Central memory CD8-positive, alpha-beta T cell (primary cell): ENCODE results near the gene SPP2.

Experiments used
- ATAC-seq: fragments of 150-1000 bp; cut with Tn5 transposase; replicated peaks from 2 replicates; pipeline ENCODE4 v1.10.0; 2022; ENCODE audit warnings: mild to moderate bottlenecking, moderate FRiP score, moderate number of reproducible peaks; ENCODE audit not compliant: poor library complexity, severe bottlenecking; ENCODE audit errors: extremely low read depth
- DNase-seq, 2 donors: peaks; one replicate each; pipeline ENCODE4 v3.0.0; 2021; ENCODE audit warnings: low spot score in 2 of 2
- H3K27ac Mint-ChIP-seq: one replicate; pipeline ENCODE4 v1.8.0; 2022; ENCODE audit warnings: low read depth, mild to moderate bottlenecking, moderate library complexity, mixed read lengths
- H3K27me3 Mint-ChIP-seq: one replicate; pipeline ENCODE4 v1.8.0; 2022; ENCODE audit warnings: mixed read lengths
- H3K36me3 Mint-ChIP-seq: one replicate; pipeline ENCODE4 v1.8.0; 2022; ENCODE audit warnings: mild to moderate bottlenecking, moderate library complexity, mixed read lengths; ENCODE audit not compliant: insufficient read depth
- H3K4me1 Mint-ChIP-seq: one replicate; pipeline ENCODE4 v1.8.0; 2022; ENCODE audit warnings: mixed read lengths
- H3K4me3 Mint-ChIP-seq: one replicate; pipeline ENCODE4 v1.8.0; 2022; ENCODE audit warnings: mild to moderate bottlenecking, moderate library complexity, mixed read lengths
- H3K9me3 Mint-ChIP-seq: one replicate; pipeline ENCODE4 v1.8.0; 2022; ENCODE audit warnings: mixed read lengths

Gene SPP2, protein sequence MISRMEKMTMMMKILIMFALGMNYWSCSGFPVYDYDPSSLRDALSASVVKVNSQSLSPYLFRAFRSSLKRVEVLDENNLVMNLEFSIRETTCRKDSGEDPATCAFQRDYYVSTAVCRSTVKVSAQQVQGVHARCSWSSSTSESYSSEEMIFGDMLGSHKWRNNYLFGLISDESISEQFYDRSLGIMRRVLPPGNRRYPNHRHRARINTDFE

GRCh38 chr2:234050455-234051135 is at the start of gene SPP2:
Gene SPP2 (plus strand): TSS chr2:234050702. CDS start chr2:234050787, 85 bp downstream.
- ATAC-seq = no peak
- H3K9me3 Mint-ChIP-seq = peaks cover 4% of the 10 kb centered on the region
- DNase-seq = no peak
- no peak within 1 kb of the TSS for H3K4me3 Mint-ChIP-seq
- H3K27me3 Mint-ChIP-seq = peaks cover 11% of the 10 kb centered on the region
- no peaks in the 10 kb centered on the region for H3K36me3 Mint-ChIP-seq
- peaks cover 22% of the 10 kb centered on the region for H3K4me1 Mint-ChIP-seq
- no peak within 1 kb of the TSS for H3K27ac Mint-ChIP-seq

DNA sequence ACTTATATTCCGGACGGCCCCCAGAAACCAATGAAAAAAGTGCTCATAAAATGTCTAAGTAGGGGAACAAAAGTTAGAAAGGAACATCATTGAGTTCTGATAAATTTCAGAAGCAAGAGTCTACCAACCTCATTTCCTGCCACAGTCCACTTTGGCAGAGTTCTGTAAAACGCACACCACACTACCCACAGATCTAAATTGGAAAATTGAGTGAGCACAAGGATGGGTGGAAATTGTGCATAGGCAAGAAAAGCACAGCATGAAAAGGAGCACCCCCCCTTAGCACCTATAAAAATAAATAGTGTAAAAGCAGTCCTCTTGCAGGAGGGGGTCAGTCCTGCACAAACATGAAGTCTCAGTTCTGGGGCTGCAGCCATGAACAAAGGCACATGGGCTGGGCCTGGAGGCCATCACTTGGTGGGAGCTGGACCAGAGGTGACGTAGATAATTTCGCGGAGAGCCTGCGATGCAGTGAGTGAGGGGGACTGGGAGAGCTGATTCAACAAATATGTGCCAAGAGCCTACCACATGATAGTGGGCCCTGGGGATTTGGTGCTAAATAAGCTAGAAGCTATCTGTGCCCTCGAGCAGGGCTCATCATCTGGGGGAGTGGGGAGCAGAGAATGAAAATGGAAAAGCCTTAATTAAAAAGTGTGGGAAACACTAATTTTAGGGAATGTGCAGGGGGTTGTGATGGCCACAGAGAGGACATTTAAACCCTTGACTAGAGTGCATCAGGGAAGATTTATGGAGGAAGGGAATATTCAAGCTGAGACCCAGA is 48.9 kb upstream of the SPP2 start:
- ATAC-seq (peak; percentile 43), DNase-seq (no peak)
- no peaks in the 10 kb centered on the region for H3K9me3 Mint-ChIP-seq
- H3K27ac Mint-ChIP-seq = peak overlapping the region; percentile 56
- H3K36me3 Mint-ChIP-seq = no peaks in the 10 kb centered on the region
- peak overlapping the region; percentile 48 for H3K4me3 Mint-ChIP-seq
- H3K27me3 Mint-ChIP-seq = no peaks in the 10 kb centered on the region
- H3K4me1 Mint-ChIP-seq = peaks cover 37% of the 10 kb centered on the region

- no peaks in the 10 kb centered on the region for H3K36me3 Mint-ChIP-seq
- no peak for ATAC-seq
- H3K27me3 Mint-ChIP-seq = no peaks in the 10 kb centered on the region
- H3K4me3 Mint-ChIP-seq = no peak overlapping the region
- peaks cover 35% of the 10 kb centered on the region for H3K4me1 Mint-ChIP-seq
- DNase-seq = no peak
- no peak overlapping the region for H3K27ac Mint-ChIP-seq
- no peaks in the 10 kb centered on the region for H3K9me3 Mint-ChIP-seq
Measured at GRCh38 chr2:234002281-234002680, 48.2 kb upstream of the SPP2 start.

DNA sequence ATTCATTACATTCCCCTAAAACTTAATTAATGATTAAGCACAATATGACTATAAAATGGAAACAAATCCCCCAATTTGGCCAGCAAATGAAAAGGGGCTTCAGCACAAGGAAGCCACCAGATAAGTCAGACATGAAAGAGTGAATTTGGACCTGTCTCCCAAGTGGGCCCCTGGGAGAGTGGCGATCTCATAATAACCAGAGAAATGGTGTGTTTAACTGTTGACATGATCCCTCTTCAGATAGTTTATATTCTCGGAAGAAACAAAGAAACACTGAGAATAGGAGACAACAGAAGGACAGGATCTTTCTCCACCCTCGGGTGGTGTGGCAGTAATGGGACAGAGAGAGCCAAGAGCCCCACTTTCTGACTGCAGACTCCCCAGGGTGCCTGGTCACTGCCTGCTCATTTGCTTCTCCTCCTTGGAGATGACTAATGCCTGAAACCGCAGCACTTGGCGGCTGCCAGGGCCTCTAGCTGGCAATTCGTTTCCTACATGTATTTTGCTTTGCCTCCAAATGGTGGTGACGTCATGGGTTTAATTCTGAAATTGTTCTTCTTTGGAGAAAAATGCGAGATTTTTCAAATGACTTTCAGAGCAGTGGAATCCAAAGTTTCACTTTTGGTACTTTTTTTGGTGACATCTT is 46.4 kb upstream of the SPP2 start:
- ATAC-seq = no peak

GRCh38 chr2:234005126-234005525 is 45.4 kb upstream of the SPP2 start:
- Mint-ChIP-seq H3K36me3 (no peaks in the 10 kb centered on the region), H3K4me3 (no peak overlapping the region), H3K27me3 (no peaks in the 10 kb centered on the region), H3K27ac (no peak overlapping the region), H3K9me3 (no peaks in the 10 kb centered on the region), H3K4me1 (peaks cover 39% of the 10 kb centered on the region)
- ATAC-seq (no peak), DNase-seq (no peak)

More for the DNA sequence above, 46.4 kb upstream of the SPP2 start:
- H3K36me3 Mint-ChIP-seq = no peaks in the 10 kb centered on the region
- H3K4me1 Mint-ChIP-seq = peaks cover 39% of the 10 kb centered on the region
- no peak overlapping the region for H3K4me3 Mint-ChIP-seq
- H3K9me3 Mint-ChIP-seq = no peaks in the 10 kb centered on the region
- DNase-seq = no peak
- H3K27me3 Mint-ChIP-seq = no peaks in the 10 kb centered on the region
- no peak overlapping the region for H3K27ac Mint-ChIP-seq

GRCh38 chr2:234006501-234006900 is 44.0 kb upstream of the SPP2 start:
- Mint-ChIP-seq H3K4me1 (peaks cover 31% of the 10 kb centered on the region), H3K4me3 (no peak overlapping the region), H3K36me3 (no peaks in the 10 kb centered on the region), H3K9me3 (no peaks in the 10 kb centered on the region), H3K27me3 (no peaks in the 10 kb centered on the region), H3K27ac (no peak overlapping the region)
- DNase-seq (no peak), ATAC-seq (no peak)

- Mint-ChIP-seq H3K4me1 (peaks cover 12% of the 10 kb centered on the region), H3K36me3 (no peaks in the 10 kb centered on the region), H3K27me3 (no peaks in the 10 kb centered on the region), H3K4me3 (no peak overlapping the region), H3K27ac (no peak overlapping the region), H3K9me3 (no peaks in the 10 kb centered on the region)
- ATAC-seq = no peak
- DNase-seq = no peak
Measured at GRCh38 chr2:234014427-234014826, 36.1 kb upstream of the SPP2 start.

GRCh38 chr2:234015861-234016260 is 34.6 kb upstream of the SPP2 start:
- H3K27ac Mint-ChIP-seq = no peak overlapping the region
- H3K27me3 Mint-ChIP-seq = no peaks in the 10 kb centered on the region
- ATAC-seq = no peak
- H3K4me1 Mint-ChIP-seq = peaks cover 18% of the 10 kb centered on the region
- no peaks in the 10 kb centered on the region for H3K36me3 Mint-ChIP-seq
- no peak for DNase-seq
- no peaks in the 10 kb centered on the region for H3K9me3 Mint-ChIP-seq
- H3K4me3 Mint-ChIP-seq = no peak overlapping the region

GRCh38 chr2:234019896-234020295 is 30.6 kb upstream of the SPP2 start:
- Mint-ChIP-seq H3K27me3 (no peaks in the 10 kb centered on the region), H3K4me1 (peaks cover 29% of the 10 kb centered on the region), H3K4me3 (no peak overlapping the region), H3K27ac (no peak overlapping the region), H3K9me3 (no peaks in the 10 kb centered on the region), H3K36me3 (no peaks in the 10 kb centered on the region)
- DNase-seq (no peak), ATAC-seq (no peak)

- no peaks in the 10 kb centered on the region for H3K36me3 Mint-ChIP-seq
- no peak for ATAC-seq
- H3K4me1 Mint-ChIP-seq = peaks cover 32% of the 10 kb centered on the region
- H3K9me3 Mint-ChIP-seq = no peaks in the 10 kb centered on the region
- no peak overlapping the region for H3K4me3 Mint-ChIP-seq
- H3K27me3 Mint-ChIP-seq = no peaks in the 10 kb centered on the region
- DNase-seq = no peak
- no peak overlapping the region for H3K27ac Mint-ChIP-seq
Measured at GRCh38 chr2:234020332-234020731, 30.2 kb upstream of the SPP2 start.

- Mint-ChIP-seq H3K36me3 (peaks cover 1% of the 10 kb centered on the region), H3K4me3 (no peak overlapping the region), H3K9me3 (peaks cover 2% of the 10 kb centered on the region), H3K27me3 (no peaks in the 10 kb centered on the region), H3K4me1 (peaks cover 53% of the 10 kb centered on the region), H3K27ac (no peak overlapping the region)
- no peak for ATAC-seq
- DNase-seq = no peak
Measured at GRCh38 chr2:234022424-234022823, 28.1 kb upstream of the SPP2 start.

DNA sequence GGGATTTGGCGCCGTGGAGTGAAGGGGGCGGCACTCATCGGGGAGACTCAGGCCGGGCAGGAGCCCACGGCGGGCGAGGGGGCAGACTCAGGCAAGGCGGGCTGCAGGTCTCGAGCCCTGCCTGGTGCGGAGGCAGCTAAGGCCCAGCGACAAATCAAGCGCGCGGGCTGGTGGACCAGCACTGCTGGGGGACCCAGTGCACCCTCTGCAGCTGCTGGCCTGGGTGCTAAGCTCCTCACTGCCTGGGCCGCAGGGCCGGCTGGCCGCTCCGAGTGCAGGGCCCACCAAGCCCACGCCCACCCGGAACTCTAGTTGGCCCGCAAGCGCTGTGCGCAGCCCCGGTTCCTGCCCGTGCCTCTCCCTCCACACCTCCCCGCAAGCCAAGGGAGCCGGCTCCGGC is 26.2 kb upstream of the SPP2 start:
- DNase-seq (no peak), ATAC-seq (no peak)
- Mint-ChIP-seq H3K36me3 (peaks cover 3% of the 10 kb centered on the region), H3K9me3 (peaks cover 6% of the 10 kb centered on the region), H3K4me1 (peaks cover 69% of the 10 kb centered on the region), H3K27ac (no peak overlapping the region), H3K27me3 (no peaks in the 10 kb centered on the region), H3K4me3 (no peak overlapping the region)
